Neural progenitor cell (in vitro differentiated cells): ENCODE measurements around the gene MCL1. TPM values are rescaled to one million over a fixed set of nuclear protein-coding genes. Genes with fewer than 3 reads are reported as not detected.
A peak's percentile ranks its signal among the peaks of the same experiment; 100 is the strongest.
"Not testable (repeated sequence)": the region's sequence is repeated elsewhere in the genome, so short reads cannot be mapped to it uniquely, and the experiment has no call there.

Source experiments
- DNase-seq: peaks from one replicate; pipeline ENCODE4 v3.0.0-alpha.2; 2016; ENCODE audit warnings: low spot score
- H2AFZ ChIP-seq: fragments of 200-600 bp; sonication (generic); replicated peaks from 2 replicates; pipeline ENCODE4 v1.6.1; 2016; ENCODE audit warnings: antibody characterized with exemption
- H3F3A ChIP-seq: fragments of 200-600 bp; sonication (generic); 2 replicates; pipeline ENCODE4 v1.6.1; 2016; ENCODE audit warnings: antibody characterized with exemption, low read depth
- H3K27ac ChIP-seq: fragments of 200-600 bp; sonication (generic); 2 replicates; pipeline ENCODE4 v1.5.1; 2016; ENCODE audit warnings: mild to moderate bottlenecking
- H3K27me3 ChIP-seq: fragments of 200-600 bp; sonication (generic); 2 replicates; pipeline ENCODE4 v1.6.1; 2016; ENCODE audit warnings: mild to moderate bottlenecking, moderate library complexity
- H3K36me3 ChIP-seq: fragments of 200-600 bp; sonication (generic); 2 replicates; pipeline ENCODE4 v1.5.1; 2016
- H3K4me1 ChIP-seq: fragments of 200-600 bp; sonication (generic); 2 replicates; pipeline ENCODE4 v1.6.1; 2016; ENCODE audit warnings: mixed run types
- H3K4me2 ChIP-seq: fragments of 200-600 bp; sonication (generic); 2 replicates; pipeline ENCODE4 v1.6.1; 2016
- H3K4me3 ChIP-seq: fragments of 200-600 bp; sonication (generic); 2 replicates; pipeline ENCODE4 v1.5.1; 2016
- H3K79me2 ChIP-seq: fragments of 200-600 bp; sonication (generic); 2 replicates; pipeline ENCODE4 v1.6.1; 2016; ENCODE audit warnings: low read depth
- H3K9ac ChIP-seq: fragments of 200-600 bp; sonication (generic); 2 replicates; pipeline ENCODE4 v1.6.1; 2016
- H3K9me3 ChIP-seq: fragments of 200-600 bp; sonication (generic); 2 replicates; pipeline ENCODE4 v1.5.1; 2016; ENCODE audit warnings: low read depth
- H4K20me1 ChIP-seq: fragments of 200-600 bp; sonication (generic); 2 replicates; pipeline ENCODE4 v1.6.1; 2016; ENCODE audit warnings: low read depth
- H3K27ac Mint-ChIP-seq: 3 replicates; pipeline ENCODE4 v1.8.0; 2021; ENCODE audit warnings: mixed read lengths
- H3K27me3 Mint-ChIP-seq: 2 replicates; pipeline ENCODE4 v1.8.0; 2022; ENCODE audit warnings: low read depth, mild to moderate bottlenecking, inconsistent platforms, moderate library complexity, mixed read lengths; ENCODE audit not compliant: insufficient read depth
- H3K36me3 Mint-ChIP-seq: 3 replicates; pipeline ENCODE4 v1.8.0; 2021; ENCODE audit warnings: mixed read lengths
- H3K4me1 Mint-ChIP-seq: 3 replicates; pipeline ENCODE4 v1.8.0; 2021; ENCODE audit warnings: mixed read lengths
- H3K4me3 Mint-ChIP-seq: 3 replicates; pipeline ENCODE4 v1.8.0; 2021; ENCODE audit warnings: mild to moderate bottlenecking, moderate library complexity, mixed read lengths
- H3K9me3 Mint-ChIP-seq: 3 replicates; pipeline ENCODE4 v1.8.0; 2020; ENCODE audit warnings: mixed read lengths
- EZH2 ChIP-seq: fragments of 200-600 bp; sonication (generic); IDR thresholded peaks from 2 replicates; pipeline ENCODE4 v1.6.1; 2017; ENCODE audit warnings: antibody characterized with exemption, mild to moderate bottlenecking, moderate library complexity
- EZH2phosphoT487 ChIP-seq: fragments of 200-600 bp; sonication (generic); IDR thresholded peaks from 2 replicates; pipeline ENCODE4 v1.6.1; 2017; ENCODE audit warnings: antibody characterized with exemption
- total RNA-seq: library from RNA; depleted of rRNA; stranded (reverse); fragments of >200 nt; gene quantifications from 2 replicates; pipeline ENCODE4 v1.2.3, GENCODE V29; 2015; ENCODE audit warnings: low replicate concordance
- TF ChIP-seq, protein P1 (sequence below): fragments of 200-600 bp; sonication (generic); IDR thresholded peaks from 2 replicates; pipeline ENCODE4 v1.5.1; 2017; ENCODE audit warnings: antibody characterized with exemption, mild to moderate bottlenecking

MCL1 gene
- total RNA-seq, 1 donor from 2014 or later: 232 TPM

DNA sequence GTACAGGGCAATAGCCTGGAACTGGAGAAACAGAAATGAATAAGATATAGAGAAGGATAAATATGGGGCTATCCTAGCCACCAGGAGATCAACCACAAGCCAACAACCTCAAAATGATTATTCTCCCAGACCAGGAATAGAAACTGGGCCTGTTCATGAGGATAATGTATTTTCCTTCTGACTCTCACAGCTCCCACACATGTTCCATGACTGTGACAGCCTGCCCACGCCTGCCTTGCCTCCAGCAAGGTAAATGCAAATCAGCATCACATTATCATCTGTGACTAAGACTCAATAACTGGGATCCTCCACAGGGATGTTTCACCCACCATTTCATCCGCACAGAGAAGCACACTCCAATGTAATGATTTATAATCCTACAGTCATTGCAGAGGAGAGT is 46.7 kb upstream of the MCL1 start:
- Histone ChIP-seq H3F3A (peaks cover 32% of the 10 kb centered on the region), H4K20me1 (peaks cover 4% of the 10 kb centered on the region), H3K4me3 (no peak overlapping the region), H3K4me1 (peaks cover 5% of the 10 kb centered on the region), H2AFZ (no peak overlapping the region), H3K4me2 (no peak overlapping the region), H3K36me3 (peaks cover 11% of the 10 kb centered on the region), H3K9me3 (no peaks in the 10 kb centered on the region), H3K27me3 (no peaks in the 10 kb centered on the region), H3K79me2 (peaks cover 30% of the 10 kb centered on the region), H3K27ac (no peak overlapping the region), H3K9ac (no peak overlapping the region)
- Mint-ChIP-seq H3K27ac (no peak overlapping the region), H3K4me1 (peaks cover 4% of the 10 kb centered on the region), H3K4me3 (no peak overlapping the region), H3K9me3 (no peaks in the 10 kb centered on the region), H3K27me3 (no peaks in the 10 kb centered on the region), H3K36me3 (peaks cover 38% of the 10 kb centered on the region)
- TF ChIP-seq EZH2: no peak
- TF ChIP-seq, protein P1, sequence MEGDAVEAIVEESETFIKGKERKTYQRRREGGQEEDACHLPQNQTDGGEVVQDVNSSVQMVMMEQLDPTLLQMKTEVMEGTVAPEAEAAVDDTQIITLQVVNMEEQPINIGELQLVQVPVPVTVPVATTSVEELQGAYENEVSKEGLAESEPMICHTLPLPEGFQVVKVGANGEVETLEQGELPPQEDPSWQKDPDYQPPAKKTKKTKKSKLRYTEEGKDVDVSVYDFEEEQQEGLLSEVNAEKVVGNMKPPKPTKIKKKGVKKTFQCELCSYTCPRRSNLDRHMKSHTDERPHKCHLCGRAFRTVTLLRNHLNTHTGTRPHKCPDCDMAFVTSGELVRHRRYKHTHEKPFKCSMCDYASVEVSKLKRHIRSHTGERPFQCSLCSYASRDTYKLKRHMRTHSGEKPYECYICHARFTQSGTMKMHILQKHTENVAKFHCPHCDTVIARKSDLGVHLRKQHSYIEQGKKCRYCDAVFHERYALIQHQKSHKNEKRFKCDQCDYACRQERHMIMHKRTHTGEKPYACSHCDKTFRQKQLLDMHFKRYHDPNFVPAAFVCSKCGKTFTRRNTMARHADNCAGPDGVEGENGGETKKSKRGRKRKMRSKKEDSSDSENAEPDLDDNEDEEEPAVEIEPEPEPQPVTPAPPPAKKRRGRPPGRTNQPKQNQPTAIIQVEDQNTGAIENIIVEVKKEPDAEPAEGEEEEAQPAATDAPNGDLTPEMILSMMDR: no peak
- no peak for TF ChIP-seq EZH2phosphoT487
- no peak for DNase-seq

DNA sequence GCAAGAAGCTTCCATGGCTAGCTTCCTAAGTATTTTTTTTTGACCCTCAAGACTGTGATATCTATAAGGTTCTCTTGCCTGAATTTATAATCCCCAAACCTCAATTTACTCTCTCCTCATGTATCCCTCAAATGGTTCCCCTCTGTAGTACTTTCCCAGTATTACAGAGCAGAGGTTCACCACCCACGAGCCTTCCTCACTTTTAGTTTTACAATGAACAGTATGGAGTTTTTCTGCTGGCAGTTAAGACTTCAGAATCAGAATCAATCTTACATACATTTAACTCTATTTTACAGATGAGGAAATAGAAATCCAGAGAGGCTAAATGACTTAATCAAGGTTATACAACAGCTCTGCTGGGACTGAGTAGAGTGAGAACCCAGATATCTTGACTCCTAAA is 45.1 kb upstream of the MCL1 start:
- not testable (repeated sequence) for H3K27me3 Mint-ChIP-seq, H3K4me2 ChIP-seq, H4K20me1 ChIP-seq, H2AFZ ChIP-seq, H3K9me3 Mint-ChIP-seq, H3K4me3 Mint-ChIP-seq, DNase-seq, H3K27ac Mint-ChIP-seq, H3K4me3 ChIP-seq, H3K27me3 ChIP-seq, H3K4me1 Mint-ChIP-seq, H3K9ac ChIP-seq, H3K4me1 ChIP-seq, H3K9me3 ChIP-seq, H3K27ac ChIP-seq
- H3K36me3 Mint-ChIP-seq: peaks cover 43% of the 10 kb centered on the region
- Histone ChIP-seq H3F3A (peaks cover 31% of the 10 kb centered on the region), H3K79me2 (peaks cover 30% of the 10 kb centered on the region), H3K36me3 (peaks cover 11% of the 10 kb centered on the region)

DNA sequence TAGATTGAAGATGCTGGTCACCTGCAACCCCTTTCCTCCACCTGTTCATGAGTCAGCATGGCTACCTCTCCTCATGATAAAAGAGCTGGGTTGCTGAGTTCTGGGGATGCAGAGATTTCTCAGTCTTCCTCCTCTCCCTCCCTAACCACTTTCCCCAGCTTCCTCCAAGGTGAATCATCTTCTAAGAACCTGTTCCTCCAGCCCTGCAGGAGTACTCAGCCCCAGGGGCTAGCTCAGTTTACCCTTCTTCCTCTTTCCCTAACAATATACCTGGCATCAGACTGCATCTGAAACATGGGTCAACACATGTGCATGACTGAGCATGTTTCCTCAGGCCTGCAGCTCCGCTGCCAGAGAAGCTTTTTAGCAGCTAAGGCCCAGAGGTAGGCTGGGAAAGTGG is 44.7 kb upstream of the MCL1 start:
- H3K9me3 Mint-ChIP-seq, H3K9me3 ChIP-seq, H3K27me3 ChIP-seq, H3K4me1 ChIP-seq, H4K20me1 ChIP-seq, H3K27ac ChIP-seq, H3K27me3 Mint-ChIP-seq, DNase-seq, H3K4me1 Mint-ChIP-seq, H3K4me3 Mint-ChIP-seq, H3K27ac Mint-ChIP-seq, H3K4me3 ChIP-seq, H3K4me2 ChIP-seq, H3K9ac ChIP-seq, H2AFZ ChIP-seq: not testable (repeated sequence)
- Histone ChIP-seq H3F3A (peaks cover 28% of the 10 kb centered on the region), H3K79me2 (peaks cover 30% of the 10 kb centered on the region), H3K36me3 (peaks cover 11% of the 10 kb centered on the region)
- H3K36me3 Mint-ChIP-seq: peaks cover 46% of the 10 kb centered on the region

DNA sequence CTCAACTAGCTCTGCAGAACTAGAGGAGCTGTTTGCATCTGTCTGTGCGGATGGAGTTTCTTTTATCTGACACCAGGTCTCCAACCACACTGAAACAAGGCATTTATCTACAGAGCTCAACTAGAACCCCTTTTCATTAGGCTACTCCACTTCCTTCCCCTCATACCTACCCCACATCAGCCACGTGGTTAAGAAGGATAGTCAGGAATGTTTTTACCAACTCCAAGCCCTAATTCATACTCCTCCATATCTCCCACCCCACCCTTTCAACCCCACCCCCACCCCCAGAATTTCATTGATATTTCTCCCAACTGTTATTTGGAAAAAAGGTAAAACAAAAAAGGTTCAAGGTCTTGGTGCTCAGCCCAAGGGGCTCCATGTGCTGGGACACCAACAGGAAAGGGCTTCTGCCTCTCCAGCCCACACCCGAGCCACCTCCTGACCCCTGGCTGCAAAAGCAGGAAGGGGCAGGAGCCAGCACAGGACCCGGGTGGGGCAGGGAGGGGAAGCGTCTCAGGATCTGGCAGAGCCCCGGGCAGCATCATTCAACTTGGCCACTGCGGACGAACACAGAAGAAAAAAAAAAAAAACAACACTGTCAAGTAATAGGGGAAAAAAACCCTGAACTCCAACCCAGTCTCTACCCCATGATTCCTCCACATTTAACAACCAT is 43.0 kb upstream of the MCL1 start:
- no peak for TF ChIP-seq EZH2phosphoT487
- TF ChIP-seq, protein P1: peak; percentile 6
- peaks cover 9% of the 10 kb centered on the region for H3K36me3 ChIP-seq
- no peak overlapping the region for H2AFZ ChIP-seq
- H3K9me3 ChIP-seq: no peaks in the 10 kb centered on the region
- H3K27me3 ChIP-seq: no peaks in the 10 kb centered on the region
- no peaks in the 10 kb centered on the region for H3K9me3 Mint-ChIP-seq
- no peak overlapping the region for H3K4me3 Mint-ChIP-seq
- peak; percentile 21 for DNase-seq
- no peak overlapping the region for H3K9ac ChIP-seq
- H3K36me3 Mint-ChIP-seq: peaks cover 43% of the 10 kb centered on the region
- H3K27ac Mint-ChIP-seq: no peak overlapping the region
- no peaks in the 10 kb centered on the region for H3K4me1 ChIP-seq
- H3K4me3 ChIP-seq: no peak overlapping the region
- H4K20me1 ChIP-seq: peaks cover 4% of the 10 kb centered on the region
- peaks cover 15% of the 10 kb centered on the region for H3K79me2 ChIP-seq
- H3F3A ChIP-seq: peaks cover 29% of the 10 kb centered on the region
- H3K27me3 Mint-ChIP-seq: peaks cover 2% of the 10 kb centered on the region
- no peaks in the 10 kb centered on the region for H3K4me1 Mint-ChIP-seq
- no peak overlapping the region for H3K4me2 ChIP-seq
- H3K27ac ChIP-seq: peak overlapping the region; percentile 61
